ENCODE measurements around the gene TMEM131L.
"Not testable (repeated sequence)": the region's sequence is repeated elsewhere in the genome, so short reads cannot be mapped to it uniquely, and the experiment has no call there.

TMEM131L gene

GRCh38 chr4:153545822-153546221 is 79.7 kb downstream of the TMEM131L start:
- no peak overlapping the region for H3K27ac ChIP-seq (ENCODE audit: low read length)
- H3K4me1 ChIP-seq (ENCODE audit: low read length), result no peaks in the 10 kb centered on the region
- H3F3A ChIP-seq (ENCODE audit: insufficient read depth, low read length), result no peaks in the 10 kb centered on the region
- no peak overlapping the region for H3K9ac ChIP-seq (ENCODE audit: low read length)
- no peaks in the 10 kb centered on the region for H3K27me3 ChIP-seq (replicated peaks; ENCODE audit: insufficient read depth, low read length)
- no peaks in the 10 kb centered on the region for H3K9me3 ChIP-seq (replicated peaks; ENCODE audit: insufficient read depth, low read length)
- H3K4me2 ChIP-seq (ENCODE audit: low read depth, low read length), result no peak overlapping the region
- H3K79me2 ChIP-seq (ENCODE audit: low read length), result no peaks in the 10 kb centered on the region
- no peak overlapping the region for H2AFZ ChIP-seq (ENCODE audit: low read length)
- TF ChIP-seq CTCF (IDR thresholded peaks at IDR 0.05; ENCODE audit: low read length), result no peak
- TF ChIP-seq EZH2phosphoT487 (IDR thresholded peaks at IDR 0.05; ENCODE audit: low read length), result no peak
- TF ChIP-seq EZH2 (optimal IDR thresholded peaks at IDR 0.05; ENCODE audit: low read depth, low read length), result no peak
- DNase-seq, result no peak
- H3K9me2 ChIP-seq (replicated peaks; ENCODE audit: insufficient read depth, low read length), result no peaks in the 10 kb centered on the region
- H3K36me3 ChIP-seq (replicated peaks; ENCODE audit: insufficient read depth, low read length), result no peaks in the 10 kb centered on the region
- H3K4me3 ChIP-seq (ENCODE audit: low read length), result no peak overlapping the region
- no peaks in the 10 kb centered on the region for H4K20me1 ChIP-seq (ENCODE audit: insufficient read depth, low read length)

GRCh38 chr4:153546280-153546679 is 80.1 kb downstream of the TMEM131L start:
- Histone ChIP-seq H3F3A (ENCODE audit: insufficient read depth, low read length) (no peaks in the 10 kb centered on the region), H3K9me3 (replicated peaks; ENCODE audit: insufficient read depth, low read length) (no peaks in the 10 kb centered on the region), H4K20me1 (ENCODE audit: insufficient read depth, low read length) (no peaks in the 10 kb centered on the region), H3K36me3 (replicated peaks; ENCODE audit: insufficient read depth, low read length) (no peaks in the 10 kb centered on the region), H3K79me2 (ENCODE audit: low read length) (no peaks in the 10 kb centered on the region), H3K9me2 (replicated peaks; ENCODE audit: insufficient read depth, low read length) (no peaks in the 10 kb centered on the region), H3K27me3 (replicated peaks; ENCODE audit: insufficient read depth, low read length) (no peaks in the 10 kb centered on the region), H3K4me1 (ENCODE audit: low read length) (no peaks in the 10 kb centered on the region), H3K9ac (ENCODE audit: low read length) (no peak overlapping the region), H2AFZ (ENCODE audit: low read length) (no peak overlapping the region), H3K4me3 (ENCODE audit: low read length) (no peak overlapping the region), H3K27ac (ENCODE audit: low read length) (no peak overlapping the region), H3K4me2 (ENCODE audit: low read depth, low read length) (no peak overlapping the region)
- TF ChIP-seq EZH2 (optimal IDR thresholded peaks at IDR 0.05; ENCODE audit: low read depth, low read length) (no peak), EZH2phosphoT487 (IDR thresholded peaks at IDR 0.05; ENCODE audit: low read length) (no peak), CTCF (IDR thresholded peaks at IDR 0.05; ENCODE audit: low read length) (no peak)
- no peak for DNase-seq

GRCh38 chr4:153547520-153547919 is 81.4 kb downstream of the TMEM131L start:
- no peak for DNase-seq
- Histone ChIP-seq H4K20me1 (ENCODE audit: insufficient read depth, low read length) (no peaks in the 10 kb centered on the region), H3K27ac (ENCODE audit: low read length) (no peak overlapping the region), H3F3A (ENCODE audit: insufficient read depth, low read length) (no peaks in the 10 kb centered on the region), H3K9me3 (replicated peaks; ENCODE audit: insufficient read depth, low read length) (no peaks in the 10 kb centered on the region), H3K4me1 (ENCODE audit: low read length) (no peaks in the 10 kb centered on the region), H3K79me2 (ENCODE audit: low read length) (no peaks in the 10 kb centered on the region), H3K36me3 (replicated peaks; ENCODE audit: insufficient read depth, low read length) (no peaks in the 10 kb centered on the region), H3K4me2 (ENCODE audit: low read depth, low read length) (no peak overlapping the region), H3K4me3 (ENCODE audit: low read length) (no peak overlapping the region), H3K9ac (ENCODE audit: low read length) (no peak overlapping the region), H2AFZ (ENCODE audit: low read length) (no peak overlapping the region), H3K27me3 (replicated peaks; ENCODE audit: insufficient read depth, low read length) (no peaks in the 10 kb centered on the region), H3K9me2 (replicated peaks; ENCODE audit: insufficient read depth, low read length) (no peaks in the 10 kb centered on the region)
- TF ChIP-seq CTCF (IDR thresholded peaks at IDR 0.05; ENCODE audit: low read length) (no peak), EZH2 (optimal IDR thresholded peaks at IDR 0.05; ENCODE audit: low read depth, low read length) (no peak), EZH2phosphoT487 (IDR thresholded peaks at IDR 0.05; ENCODE audit: low read length) (no peak)

DNA sequence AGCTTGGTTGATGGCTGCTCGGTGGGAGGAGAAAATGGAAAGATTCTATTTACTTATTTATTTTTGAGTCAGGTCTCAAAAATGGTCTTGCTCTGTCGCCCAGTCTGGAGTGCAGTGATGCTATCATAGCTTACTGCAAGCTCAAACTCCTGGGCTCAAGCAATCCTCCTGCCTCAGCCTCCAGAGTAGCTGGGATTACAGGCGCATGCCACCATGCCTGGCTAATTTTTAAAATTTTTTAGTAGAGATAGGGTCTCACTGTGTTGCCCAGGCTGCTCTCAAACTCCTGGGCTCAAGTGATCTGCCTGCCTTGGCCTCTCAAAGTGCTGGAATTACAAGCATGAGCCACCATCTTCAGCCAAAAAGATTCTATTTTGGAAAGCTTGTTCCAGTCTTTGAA is 82.7 kb downstream of the TMEM131L start:
- H4K20me1 ChIP-seq (ENCODE audit: insufficient read depth, low read length); H3K36me3 ChIP-seq (replicated peaks; ENCODE audit: insufficient read depth, low read length); H3F3A ChIP-seq (ENCODE audit: insufficient read depth, low read length); DNase-seq; H3K4me3 ChIP-seq (ENCODE audit: low read length); H2AFZ ChIP-seq (ENCODE audit: low read length); H3K27me3 ChIP-seq (replicated peaks; ENCODE audit: insufficient read depth, low read length); H3K79me2 ChIP-seq (ENCODE audit: low read length); H3K9me3 ChIP-seq (replicated peaks; ENCODE audit: insufficient read depth, low read length); H3K27ac ChIP-seq (ENCODE audit: low read length); H3K4me1 ChIP-seq (ENCODE audit: low read length); H3K4me2 ChIP-seq (ENCODE audit: low read depth, low read length); H3K9ac ChIP-seq (ENCODE audit: low read length); H3K9me2 ChIP-seq (replicated peaks; ENCODE audit: insufficient read depth, low read length): not testable (repeated sequence)
